GM12872 (cell line): ENCODE results near the gene SIGLEC9.

Experiments
- TF ChIP-seq, protein P1 (sequence below): IDR thresholded peaks from 3 replicates; pipeline ENCODE4 v1.5.1; 2011; ENCODE audit warnings: low read depth, mild to moderate bottlenecking, low read length, moderate library complexity; ENCODE audit not compliant: insufficient read depth

The SIGLEC9 gene

DNA sequence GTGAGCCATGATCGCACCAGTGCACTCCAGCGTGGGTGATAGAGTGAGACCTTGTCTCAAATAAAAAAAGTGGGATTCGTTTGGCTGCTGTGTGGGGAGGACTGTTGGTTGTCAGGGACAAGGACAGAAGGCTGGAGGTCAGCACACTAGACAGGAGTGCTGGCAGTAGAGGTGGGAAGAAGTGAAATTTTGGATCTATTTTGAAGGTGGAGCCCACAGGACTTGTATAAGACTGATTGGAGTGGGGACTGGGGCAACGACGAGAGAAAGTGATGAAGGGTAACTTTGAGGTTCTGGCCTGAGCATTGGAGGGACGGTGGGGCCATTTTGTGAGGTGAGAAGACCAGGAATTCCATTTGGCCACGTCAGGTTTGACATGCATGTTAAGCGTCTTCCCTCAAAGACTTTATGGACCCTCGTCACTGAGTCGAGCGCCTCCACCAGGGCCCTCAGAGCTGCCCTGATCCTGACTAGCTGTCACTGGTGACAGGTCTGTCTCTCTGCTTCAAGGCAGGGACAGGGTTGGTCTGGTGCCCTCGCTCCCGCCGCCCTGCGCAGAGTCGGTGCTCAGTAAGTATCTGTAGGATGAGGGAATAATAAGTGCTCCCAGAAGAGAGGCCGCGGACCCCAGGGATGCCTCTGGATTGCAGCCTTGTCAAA, 17.2 kb upstream of the SIGLEC9 start:
- TF ChIP-seq, protein P1, sequence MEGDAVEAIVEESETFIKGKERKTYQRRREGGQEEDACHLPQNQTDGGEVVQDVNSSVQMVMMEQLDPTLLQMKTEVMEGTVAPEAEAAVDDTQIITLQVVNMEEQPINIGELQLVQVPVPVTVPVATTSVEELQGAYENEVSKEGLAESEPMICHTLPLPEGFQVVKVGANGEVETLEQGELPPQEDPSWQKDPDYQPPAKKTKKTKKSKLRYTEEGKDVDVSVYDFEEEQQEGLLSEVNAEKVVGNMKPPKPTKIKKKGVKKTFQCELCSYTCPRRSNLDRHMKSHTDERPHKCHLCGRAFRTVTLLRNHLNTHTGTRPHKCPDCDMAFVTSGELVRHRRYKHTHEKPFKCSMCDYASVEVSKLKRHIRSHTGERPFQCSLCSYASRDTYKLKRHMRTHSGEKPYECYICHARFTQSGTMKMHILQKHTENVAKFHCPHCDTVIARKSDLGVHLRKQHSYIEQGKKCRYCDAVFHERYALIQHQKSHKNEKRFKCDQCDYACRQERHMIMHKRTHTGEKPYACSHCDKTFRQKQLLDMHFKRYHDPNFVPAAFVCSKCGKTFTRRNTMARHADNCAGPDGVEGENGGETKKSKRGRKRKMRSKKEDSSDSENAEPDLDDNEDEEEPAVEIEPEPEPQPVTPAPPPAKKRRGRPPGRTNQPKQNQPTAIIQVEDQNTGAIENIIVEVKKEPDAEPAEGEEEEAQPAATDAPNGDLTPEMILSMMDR: peak; percentile 23; the same call in 1 of the 3 replicates

DNA sequence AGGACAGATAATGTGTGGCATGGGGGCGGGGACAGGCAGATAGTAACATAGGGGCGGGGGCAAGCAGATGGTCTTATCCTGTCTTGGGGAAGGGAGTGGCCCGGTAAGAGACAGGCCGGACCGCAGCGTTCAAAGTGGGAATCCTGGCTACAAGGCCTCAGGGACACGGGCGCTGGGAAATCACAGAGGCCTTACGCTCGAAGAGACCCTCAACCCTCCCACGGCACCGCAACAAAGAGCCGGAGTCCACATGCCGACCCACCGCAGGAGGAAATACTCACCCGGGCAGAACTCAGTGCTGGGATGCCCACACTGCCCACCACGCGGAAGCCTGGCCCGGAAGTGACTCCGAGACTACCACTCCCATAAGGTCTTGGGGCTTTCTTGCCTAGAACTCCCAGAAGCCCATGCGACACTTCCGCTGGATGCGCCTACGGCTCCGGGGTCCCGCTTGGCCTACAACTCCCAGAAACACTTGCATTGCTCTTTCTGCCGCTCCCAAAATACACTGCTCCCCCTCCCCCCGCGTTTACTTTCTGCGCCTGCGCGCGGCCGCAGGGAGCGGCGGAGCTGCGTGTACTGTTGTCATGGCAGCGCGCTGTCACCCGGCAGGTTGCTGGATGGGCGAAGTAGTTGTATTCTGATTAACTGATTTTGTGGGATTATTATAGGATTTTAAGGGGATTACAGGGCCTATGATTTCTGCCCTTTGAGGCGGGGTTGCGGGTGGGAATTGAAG, 16.5 kb upstream of the SIGLEC9 start, which contains the start of gene CTU1:
Gene CTU1, minus strand, starts transcription at position 344 of the 739 bp plus-strand sequence. CDS start 3,840 bp downstream, outside the sequence.
- TF ChIP-seq, protein P1: no peak

DNA sequence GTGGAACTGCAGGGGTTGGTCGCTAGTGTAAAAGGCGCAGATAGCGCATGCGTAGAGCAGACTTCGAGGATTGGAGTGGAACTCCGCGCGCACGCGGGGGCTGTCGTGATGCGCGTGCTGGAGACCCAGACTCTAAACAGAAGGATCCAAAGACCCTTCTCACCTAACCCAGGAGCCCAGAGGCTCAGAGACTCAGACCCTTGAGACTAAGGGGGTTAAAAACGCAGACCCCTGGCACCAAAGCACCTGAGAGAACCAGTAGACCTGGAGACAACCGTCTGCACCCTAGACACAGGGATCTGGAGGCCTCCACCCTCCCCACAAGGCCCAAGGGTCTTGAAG, 15.9 kb upstream of the SIGLEC9 start:
- TF ChIP-seq, protein P1: no peak

DNA sequence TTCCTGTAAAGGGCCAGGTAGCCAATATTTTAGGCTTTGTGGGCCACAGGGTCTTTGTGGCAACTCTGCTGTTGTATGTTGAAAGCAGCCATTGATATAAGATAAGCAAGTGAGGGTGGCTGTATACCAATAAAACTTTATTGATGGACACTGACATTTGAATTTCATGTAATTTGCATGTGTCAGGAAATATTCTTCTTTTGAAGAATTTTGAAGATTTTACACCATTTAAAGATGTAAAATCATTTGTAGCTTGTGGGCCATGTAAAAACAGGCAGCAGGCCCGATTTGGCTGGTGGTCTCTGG, 14.1 kb upstream of the SIGLEC9 start:
- TF ChIP-seq, protein P1: no peak

DNA sequence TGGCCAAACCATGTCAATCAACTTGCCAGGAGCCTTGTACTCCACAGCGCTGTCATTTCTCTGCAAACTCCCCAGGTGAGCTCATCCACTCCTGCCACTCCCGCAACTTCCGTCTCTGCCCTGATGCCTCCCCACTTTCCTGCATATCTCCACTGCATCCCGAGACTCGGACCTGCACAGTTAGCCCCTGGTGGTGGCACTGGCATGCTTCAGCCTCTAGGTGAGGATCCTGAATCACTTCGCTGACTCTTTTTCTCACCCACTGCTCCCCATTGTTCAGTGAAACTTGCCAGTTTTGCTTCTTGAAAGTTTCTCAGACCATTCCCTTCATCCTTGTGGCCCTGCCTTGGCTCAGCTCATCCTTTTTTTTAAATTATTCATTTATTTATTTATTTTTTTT, 13.1 kb upstream of the SIGLEC9 start:
- TF ChIP-seq, protein P1: peak; percentile 41; the same call in 2 of the 3 replicates

DNA sequence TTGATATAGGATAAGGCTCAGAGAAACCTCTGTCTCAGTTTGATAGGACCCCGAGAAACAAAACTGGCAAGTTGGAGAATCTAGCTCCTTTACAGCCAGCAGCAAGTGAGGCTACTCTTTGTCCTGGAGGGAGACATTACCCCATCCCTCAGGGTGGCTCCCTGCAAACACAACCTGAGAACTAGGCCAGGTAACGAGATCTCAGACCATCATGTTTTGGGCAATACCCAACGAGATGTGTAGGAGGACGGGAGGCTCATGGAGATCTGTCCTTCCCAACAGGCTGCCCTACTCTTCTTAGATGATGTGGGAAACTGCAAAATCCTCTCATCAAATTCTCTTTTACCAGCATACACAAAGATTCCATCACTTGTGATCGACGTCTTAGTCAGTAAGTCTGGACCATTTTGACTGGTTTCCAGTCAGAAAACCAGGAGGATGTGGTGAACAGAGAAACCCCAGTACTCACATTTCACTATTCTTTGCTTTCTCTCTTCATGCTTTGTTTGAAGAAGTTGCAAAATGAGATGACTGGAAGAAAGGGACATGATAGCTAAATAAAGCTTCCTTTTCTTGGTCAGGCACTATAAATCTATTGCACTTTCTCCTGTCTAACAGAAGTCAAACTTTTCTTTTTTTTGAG, 10.5 kb upstream of the SIGLEC9 start:
- TF ChIP-seq, protein P1: no peak

DNA sequence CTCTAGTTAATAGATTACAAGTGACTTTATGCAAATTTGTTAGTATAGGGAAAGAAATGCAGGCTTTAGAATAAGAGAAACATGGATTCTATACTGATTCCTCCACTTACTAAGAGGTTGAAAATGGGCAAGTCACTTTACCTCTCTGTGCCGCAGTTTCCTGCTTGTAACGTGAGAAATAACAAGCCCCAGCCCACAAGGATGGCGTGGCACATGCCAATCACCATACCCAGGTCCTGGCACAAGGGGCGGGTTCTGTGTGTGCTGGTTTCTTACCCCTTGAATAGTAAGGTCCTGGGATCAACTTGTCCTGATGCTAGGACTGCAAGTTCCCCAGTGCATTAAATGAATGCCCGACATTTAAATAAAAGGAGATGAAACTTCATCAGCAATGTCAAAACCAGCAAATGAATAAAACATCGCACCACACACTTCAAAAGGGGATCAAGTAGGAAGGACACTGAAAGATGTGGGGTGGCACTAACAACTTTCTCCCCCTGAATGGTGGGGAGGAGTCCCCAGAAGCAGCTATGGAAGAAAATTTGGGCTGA, 7.9 kb upstream of the SIGLEC9 start:
- TF ChIP-seq, protein P1: no peak
